HL-60 (cell line): ENCODE data around the gene GJA3.

Experiments used
- DNase-seq, 2 experiments: peaks; one replicate each; pipeline ENCODE4 v3.0.0-alpha.2; 2010 to 2020; ENCODE audit warnings: low read depth in 1 of 2, low spot score in 1 of 2
- H3K27ac ChIP-seq: fragments of 250-450 bp; sonication (Bioruptor Pico); replicated peaks from 2 replicates; pipeline ENCODE4 v1.5.1; 2020; ENCODE audit warnings: mild to moderate bottlenecking, moderate library complexity
- H3K27me3 ChIP-seq: fragments of 250-450 bp; sonication (Bioruptor Pico); 2 replicates; pipeline ENCODE4 v1.5.1; 2021; ENCODE audit warnings: mild to moderate bottlenecking, moderate library complexity; ENCODE audit not compliant: insufficient read depth, poor library complexity, severe bottlenecking
- H3K4me3 ChIP-seq: replicated peaks from 2 replicates; pipeline ENCODE4 v1.5.1; 2011; ENCODE audit warnings: mild to moderate bottlenecking, control low read depth, low read length; ENCODE audit not compliant: insufficient read depth
- GABPA ChIP-seq: IDR thresholded peaks from 2 replicates; pipeline ENCODE4 v1.6.1; 2012; ENCODE audit warnings: low read depth
- POLR2AphosphoS5 ChIP-seq: IDR thresholded peaks from 2 replicates; pipeline ENCODE4 v1.6.1; 2012; ENCODE audit warnings: low read depth
- REST ChIP-seq: IDR thresholded peaks from 2 replicates; pipeline ENCODE4 v1.6.1; 2012; ENCODE audit warnings: low read depth; ENCODE audit not compliant: insufficient replicate concordance
- SPI1 ChIP-seq: IDR thresholded peaks from 2 replicates; pipeline ENCODE4 v1.6.1; 2012; ENCODE audit warnings: low read depth, mild to moderate bottlenecking, borderline replicate concordance
- TF ChIP-seq, protein P1 (sequence below): IDR thresholded peaks from one replicate; pipeline ENCODE4 v1.5.1; 2011; ENCODE audit warnings: low read length, control low read depth, inconsistent platforms; ENCODE audit not compliant: insufficient read depth

The GJA3 gene

DNA sequence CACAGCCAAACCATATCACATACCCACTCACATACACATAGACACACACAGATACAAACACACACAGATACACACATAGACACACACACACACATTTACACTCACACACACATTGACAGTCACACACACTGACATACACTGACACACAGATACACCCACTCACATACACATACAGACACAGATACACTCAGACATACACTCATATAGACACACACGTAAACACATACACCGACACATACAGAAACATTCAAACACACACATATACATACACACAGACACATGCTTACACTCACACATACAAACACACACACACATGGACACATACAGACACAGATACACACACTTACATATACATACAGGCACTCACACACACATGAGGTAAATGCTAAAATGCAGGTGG lies 30.2 kb downstream of the GJA3 start:
- no peak overlapping the region for H3K4me3 ChIP-seq
- no peak overlapping the region for H3K27ac ChIP-seq
- no peaks in the 10 kb centered on the region for H3K27me3 ChIP-seq
- no peak for DNase-seq
- TF ChIP-seq POLR2AphosphoS5 = no peak
- TF ChIP-seq, protein P1, sequence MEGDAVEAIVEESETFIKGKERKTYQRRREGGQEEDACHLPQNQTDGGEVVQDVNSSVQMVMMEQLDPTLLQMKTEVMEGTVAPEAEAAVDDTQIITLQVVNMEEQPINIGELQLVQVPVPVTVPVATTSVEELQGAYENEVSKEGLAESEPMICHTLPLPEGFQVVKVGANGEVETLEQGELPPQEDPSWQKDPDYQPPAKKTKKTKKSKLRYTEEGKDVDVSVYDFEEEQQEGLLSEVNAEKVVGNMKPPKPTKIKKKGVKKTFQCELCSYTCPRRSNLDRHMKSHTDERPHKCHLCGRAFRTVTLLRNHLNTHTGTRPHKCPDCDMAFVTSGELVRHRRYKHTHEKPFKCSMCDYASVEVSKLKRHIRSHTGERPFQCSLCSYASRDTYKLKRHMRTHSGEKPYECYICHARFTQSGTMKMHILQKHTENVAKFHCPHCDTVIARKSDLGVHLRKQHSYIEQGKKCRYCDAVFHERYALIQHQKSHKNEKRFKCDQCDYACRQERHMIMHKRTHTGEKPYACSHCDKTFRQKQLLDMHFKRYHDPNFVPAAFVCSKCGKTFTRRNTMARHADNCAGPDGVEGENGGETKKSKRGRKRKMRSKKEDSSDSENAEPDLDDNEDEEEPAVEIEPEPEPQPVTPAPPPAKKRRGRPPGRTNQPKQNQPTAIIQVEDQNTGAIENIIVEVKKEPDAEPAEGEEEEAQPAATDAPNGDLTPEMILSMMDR = no peak
- no peak for TF ChIP-seq REST
- no peak for TF ChIP-seq GABPA
- TF ChIP-seq SPI1 = no peak

GRCh38 chr13:20130012-20130411 lies 30.8 kb downstream of the GJA3 start:
- DNase-seq = no peak
- no peak overlapping the region for H3K4me3 ChIP-seq
- no peak overlapping the region for H3K27ac ChIP-seq
- H3K27me3 ChIP-seq = no peaks in the 10 kb centered on the region
- TF ChIP-seq POLR2AphosphoS5 (no peak), GABPA (no peak), SPI1 (no peak), REST (no peak)
- TF ChIP-seq, protein P1 = no peak

DNA sequence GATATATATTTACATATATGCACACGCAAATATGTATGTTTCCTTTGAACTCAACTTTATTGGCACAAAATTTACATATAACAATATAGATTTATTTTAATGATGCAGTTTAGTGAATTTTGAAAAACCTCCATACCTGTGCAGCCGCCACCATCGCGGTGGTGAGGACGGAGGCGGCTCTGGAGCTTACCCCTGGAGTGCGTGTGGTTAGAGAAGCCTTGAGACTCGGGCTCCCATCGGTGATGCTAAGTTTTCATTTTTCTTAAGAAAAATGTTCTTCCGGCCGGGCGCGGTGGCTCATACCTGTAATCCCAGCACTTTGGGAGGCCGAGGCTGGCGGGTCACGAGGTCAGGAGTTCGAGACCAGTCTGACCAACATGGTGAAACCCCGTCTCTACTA lies 31.8 kb downstream of the GJA3 start:
- no peaks in the 10 kb centered on the region for H3K27me3 ChIP-seq
- DNase-seq = no peak
- no peak for TF ChIP-seq POLR2AphosphoS5
- TF ChIP-seq GABPA = no peak
- TF ChIP-seq, protein P1 = no peak
- no peak for TF ChIP-seq REST
- no peak for TF ChIP-seq SPI1

More for the DNA sequence above, 31.8 kb downstream of the GJA3 start:
- Histone ChIP-seq H3K4me3 (peak overlapping the region; percentile 63), H3K27ac (no peak overlapping the region)
